IMR-90 (cell line): ENCODE results near the gene PRKCE. TPM values are rescaled to one million over a fixed set of nuclear protein-coding genes. Genes with fewer than 3 reads are reported as not detected.

ENCODE experiments used
- ATAC-seq: fragments of 200-7000 bp; cut with Tn5 transposase; 2 replicates; pipeline ENCODE4 v1.9.1; 2020; ENCODE audit warnings: low read depth, mild to moderate bottlenecking, moderate library complexity
- BruUV-seq: library from RNA; stranded (reverse); fragments of 400-500 nt; replicated peaks from 2 replicates; lab custom pipeline; 2021; lab: Mats Ljungman, UMichigan
- CTCF ChIA-PET: fragments of 300-600 bp; formaldehyde crosslinking; extraction: SDS; loops from one replicate; lab custom pipeline; 2021; ENCODE audit warnings: antibody characterized with exemption; lab: Yijun Ruan, JAX
- POLR2A ChIA-PET: fragments of 300-600 bp; sonication (Branson Sonifier 250); formaldehyde crosslinking; loops from one replicate; lab custom pipeline; 2022; ENCODE audit warnings: antibody characterized with exemption; ENCODE audit not compliant: unreplicated experiment; lab: Charles Lee
- DNase-seq: peaks from one replicate; pipeline ENCODE4 v3.0.0; 2013
- H2AFZ ChIP-seq: replicated peaks from 2 replicates; pipeline ENCODE3; 2013; ENCODE audit warnings: low read length, mild to moderate bottlenecking; ENCODE audit not compliant: poor library complexity
- H2AK5ac ChIP-seq: 2 replicates; pipeline ENCODE4 v1.6.1; 2013; ENCODE audit warnings: low read depth, low read length, inconsistent platforms
- H2AK9ac ChIP-seq: replicated peaks from 2 replicates; pipeline ENCODE3; 2013; ENCODE audit warnings: mild to moderate bottlenecking, low read depth, low read length, moderate library complexity; ENCODE audit not compliant: poor library complexity
- H2BK120ac ChIP-seq: 2 replicates; pipeline ENCODE4 v1.6.1; 2013; ENCODE audit warnings: low read depth, low read length, inconsistent platforms
- H2BK15ac ChIP-seq: 3 replicates; pipeline ENCODE4 v1.6.1; 2013; ENCODE audit warnings: low read depth, low read length, inconsistent platforms
- H2BK20ac ChIP-seq: 2 replicates; pipeline ENCODE4 v1.6.1; 2013; ENCODE audit warnings: low read depth, mild to moderate bottlenecking, inconsistent platforms, low read length, moderate library complexity
- H2BK5ac ChIP-seq: 2 replicates; pipeline ENCODE4 v1.6.1; 2013; ENCODE audit warnings: mild to moderate bottlenecking, low read depth, low read length, inconsistent platforms; ENCODE audit not compliant: poor library complexity, severe bottlenecking
- H3K14ac ChIP-seq: replicated peaks from 2 replicates; pipeline ENCODE4 v1.6.1; 2013; ENCODE audit warnings: low read depth, low read length, inconsistent platforms
- H3K18ac ChIP-seq: 2 replicates; pipeline ENCODE4 v1.6.1; 2013; ENCODE audit warnings: low read depth, low read length, control low read depth
- H3K23ac ChIP-seq: 2 replicates; pipeline ENCODE4 v1.6.1; 2013; ENCODE audit warnings: low read depth, low read length, inconsistent platforms
- H3K27ac ChIP-seq: 2 replicates; pipeline ENCODE4 v1.5.1; 2013; ENCODE audit warnings: mild to moderate bottlenecking, control low read depth, low read length; ENCODE audit not compliant: insufficient read depth
- H3K27me3 ChIP-seq: 2 replicates; pipeline ENCODE4 v1.6.1; 2013; ENCODE audit warnings: low read length; ENCODE audit not compliant: control insufficient read depth, insufficient read depth
- H3K36me3 ChIP-seq: 2 replicates; pipeline ENCODE4 v1.6.1; 2013; ENCODE audit warnings: low read length, mixed read lengths; ENCODE audit not compliant: control insufficient read depth, insufficient read depth
- H3K4ac ChIP-seq: 2 replicates; pipeline ENCODE4 v1.6.1; 2013; ENCODE audit warnings: low read depth, low read length, inconsistent platforms
- H3K4me1 ChIP-seq: 2 replicates; pipeline ENCODE4 v1.6.1; 2013; ENCODE audit warnings: low read length, mixed read lengths; ENCODE audit not compliant: control insufficient read depth, insufficient read depth
- H3K4me2 ChIP-seq: 2 replicates; pipeline ENCODE4 v1.6.1; 2013; ENCODE audit warnings: low read depth, mild to moderate bottlenecking, control low read depth, low read length, moderate library complexity
- H3K4me3 ChIP-seq: 2 replicates; pipeline ENCODE4 v1.5.1; 2013; ENCODE audit warnings: low read depth, mild to moderate bottlenecking, control low read depth, low read length, moderate library complexity; ENCODE audit not compliant: insufficient read depth
- H3K56ac ChIP-seq: 2 replicates; pipeline ENCODE4 v1.6.1; 2013; ENCODE audit warnings: low read length, inconsistent platforms; ENCODE audit not compliant: insufficient read depth; ENCODE audit errors: extremely low read depth
- H3K79me1 ChIP-seq, 2 experiments: 2 replicates each; pipeline ENCODE4 v1.6.1; 2013; ENCODE audit warnings: low read length in 2 of 2, inconsistent platforms in 1 of 2, low read depth in 1 of 2
- H3K9ac ChIP-seq: 2 replicates; pipeline ENCODE4 v1.6.1; 2013; ENCODE audit warnings: low read depth, low read length, control low read depth
- H3K9me1 ChIP-seq: 2 replicates; pipeline ENCODE4 v1.6.1; 2013; ENCODE audit warnings: low read length, inconsistent platforms; ENCODE audit not compliant: insufficient read depth
- H3K9me3 ChIP-seq: 2 replicates; pipeline ENCODE4 v1.6.1; 2013; ENCODE audit warnings: low read length; ENCODE audit not compliant: control insufficient read depth, insufficient read depth
- H4K20me1 ChIP-seq: 2 replicates; pipeline ENCODE4 v1.6.1; 2013; ENCODE audit warnings: low read length, inconsistent platforms; ENCODE audit not compliant: insufficient read depth
- H4K5ac ChIP-seq: 2 replicates; pipeline ENCODE4 v1.6.1; 2013; ENCODE audit warnings: mild to moderate bottlenecking, low read depth, low read length, control low read depth
- H4K8ac ChIP-seq, 2 experiments: 2 replicates each; pipeline ENCODE4 v1.6.1; 2013; ENCODE audit warnings: low read depth in 2 of 2, low read length in 2 of 2, control low read depth in 1 of 2, inconsistent platforms in 1 of 2
- H4K91ac ChIP-seq: 2 replicates; pipeline ENCODE4 v1.6.1; 2013; ENCODE audit warnings: low read depth, low read length, inconsistent platforms; ENCODE audit not compliant: insufficient read depth
- ELK1 ChIP-seq: fragments of 150-350 bp; IDR thresholded peaks from 2 replicates; pipeline ENCODE4 v1.6.1; 2016; ENCODE audit warnings: low read depth, mild to moderate bottlenecking, low read length, moderate library complexity, borderline replicate concordance
- SMC3 ChIP-seq: fragments of 150-350 bp; IDR thresholded peaks from 2 replicates; pipeline ENCODE4 v1.6.1; 2016; ENCODE audit warnings: low read depth, mild to moderate bottlenecking, antibody characterized with exemption, low read length, moderate library complexity
- USF2 ChIP-seq: fragments of 150-350 bp; IDR thresholded peaks from 2 replicates; pipeline ENCODE4 v1.6.1; 2017; ENCODE audit warnings: mild to moderate bottlenecking, antibody characterized with exemption, low read length, low read depth
- WGBS, 2 experiments: methylation state at CpG; one replicate each; pipeline versions ENCODE4 v1.1.5 to v1.1.7; 2013; ENCODE audit warnings: missing lambda C conversion rate in 2 of 2; ENCODE audit not compliant: insufficient read length in 1 of 2; ENCODE audit errors: extremely low coverage in 2 of 2; 5-methylcytosine and 5-hydroxymethylcytosine counted together
- dilution Hi-C: fragments of 300-500 bp; cut with HindIII; formaldehyde crosslinking; loops from one replicate; pipeline ENCODE4 v1.14.3; 2018; ENCODE audit warnings: low sequenced_read_pairs; ENCODE audit not compliant: unreplicated experiment
- in situ Hi-C: fragments of 300-500 bp; cut with MboI; formaldehyde crosslinking; loops from 3 replicates; pipeline ENCODE4 v1.14.3; 2019; ENCODE audit warnings: low sequenced_read_pairs, inconsistent platforms, mixed read lengths
- intact Hi-C: fragments of 100-400 bp; cut with micrococcal nuclease; formaldehyde crosslinking; loops from 2 replicates; pipeline ENCODE4 v1.10.0; 2022
- polyA plus RNA-seq, 3 experiments: library from polyadenylated mRNA; depleted of rRNA; stranded (reverse); fragments of >200 nt; gene quantifications; 2 replicates each; pipeline ENCODE4 v1.2.3, GENCODE V29; 2012; ENCODE audit warnings: low replicate concordance in 1 of 3
- total RNA-seq: library from RNA; depleted of rRNA; stranded (reverse); fragments of >200 nt; gene quantifications from 2 replicates; pipeline ENCODE4 v1.2.3, GENCODE V29; 2012

Gene PRKCE
- total and polyA plus RNA-seq, 2 of the 4 experiments (the other 2 are of a cell fraction), result 8.1 to 32.4 TPM

- no peak overlapping the region for H4K5ac ChIP-seq
- ATAC-seq (no peak), DNase-seq (no peak)
- no peak overlapping the region for H2BK5ac ChIP-seq
- intact Hi-C loops, result no loop called here
- H2BK20ac ChIP-seq, result no peak overlapping the region
- H3K56ac ChIP-seq, result no peak overlapping the region
- no peaks in the 10 kb centered on the region for H3K36me3 ChIP-seq
- H3K79me1 ChIP-seq, result 0 out of 4 replicates have a peak, but pooled peaks cover 0 to 3% of the 10 kb centered on the region in 2 experiments
- no peak overlapping the region for H3K9ac ChIP-seq
- H2AFZ ChIP-seq, result no peak overlapping the region
- peaks cover 5% of the 10 kb centered on the region; the same call in 1 of the 2 replicates for H3K4me1 ChIP-seq
- no peak overlapping the region for H3K27ac ChIP-seq
- no peak overlapping the region for H4K8ac ChIP-seq
- BruUV-seq, result no TSS peak
- H3K9me1 ChIP-seq, result peaks cover 4% of the 10 kb centered on the region
- no peak overlapping the region for H3K4me3 ChIP-seq
- no peaks in the 10 kb centered on the region for H3K27me3 ChIP-seq
- H2BK15ac ChIP-seq, result no peak overlapping the region
- no peaks in the 10 kb centered on the region for H4K20me1 ChIP-seq
- in situ Hi-C loops, result no loop called here
- POLR2A ChIA-PET, result no interaction called here
- no peak overlapping the region for H3K4me2 ChIP-seq
- no peak overlapping the region for H3K18ac ChIP-seq
- dilution Hi-C loops, result no loop called here
- H3K4ac ChIP-seq, result no peak overlapping the region
- WGBS, 2 experiments, result 96% methylated on average over 4 of the region's 7 CpGs; no CpG with 5 or more reads in 1 of the 2 experiments
- H3K9me3 ChIP-seq, result no peaks in the 10 kb centered on the region
- no peak overlapping the region for H3K14ac ChIP-seq
- H2AK5ac ChIP-seq, result no peak overlapping the region
- CTCF ChIA-PET, result no interaction called here
- H2BK120ac ChIP-seq, result no peak overlapping the region
- H4K91ac ChIP-seq, result no peak overlapping the region
- no peak overlapping the region for H3K23ac ChIP-seq
- TF ChIP-seq SMC3 (no peak), ELK1 (no peak), USF2 (no peak)
- no peak overlapping the region for H2AK9ac ChIP-seq
Measured at GRCh38 chr2:45951025-45951727, 299.7 kb downstream of the PRKCE start.
